ENCODE data around the gene TMUB2. TPM values are rescaled to one million over a fixed set of nuclear protein-coding genes. Genes with fewer than 3 reads are reported as not detected.

The TMUB2 gene
- total RNA-seq, 1 donor from 2014 or later, result 26.0 TPM

GRCh38 chr17:44176671-44177501 lies 9.9 kb upstream of the TMUB2 start:
- no peak for DNase-seq

DNA sequence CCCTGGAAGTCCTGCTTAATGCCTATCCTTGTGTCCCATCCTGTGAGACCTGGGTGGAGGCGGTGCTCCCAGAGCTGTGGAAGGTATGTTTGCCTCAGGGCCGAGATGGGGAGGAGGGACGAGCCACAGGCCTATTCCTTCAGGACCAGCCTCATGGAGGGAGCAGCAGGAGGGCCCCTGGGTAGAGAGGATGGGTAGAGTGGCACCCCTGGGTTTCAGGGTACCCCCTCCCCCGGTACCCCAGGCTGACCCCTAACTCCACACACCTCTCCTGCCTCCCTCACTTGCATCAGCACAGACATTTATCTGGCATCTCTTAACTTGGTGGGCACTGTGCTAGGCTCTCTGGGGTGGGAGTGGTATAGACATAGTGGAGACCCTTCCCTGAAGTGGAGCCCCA lies 9.1 kb upstream of the TMUB2 start:
- DNase-seq, result no peak

- DNase-seq, result no peak
Measured at GRCh38 chr17:44178133-44178532, 8.6 kb upstream of the TMUB2 start.

GRCh38 chr17:44183024-44183423 lies 3.7 kb upstream of the TMUB2 start:
- no peak for DNase-seq

DNA sequence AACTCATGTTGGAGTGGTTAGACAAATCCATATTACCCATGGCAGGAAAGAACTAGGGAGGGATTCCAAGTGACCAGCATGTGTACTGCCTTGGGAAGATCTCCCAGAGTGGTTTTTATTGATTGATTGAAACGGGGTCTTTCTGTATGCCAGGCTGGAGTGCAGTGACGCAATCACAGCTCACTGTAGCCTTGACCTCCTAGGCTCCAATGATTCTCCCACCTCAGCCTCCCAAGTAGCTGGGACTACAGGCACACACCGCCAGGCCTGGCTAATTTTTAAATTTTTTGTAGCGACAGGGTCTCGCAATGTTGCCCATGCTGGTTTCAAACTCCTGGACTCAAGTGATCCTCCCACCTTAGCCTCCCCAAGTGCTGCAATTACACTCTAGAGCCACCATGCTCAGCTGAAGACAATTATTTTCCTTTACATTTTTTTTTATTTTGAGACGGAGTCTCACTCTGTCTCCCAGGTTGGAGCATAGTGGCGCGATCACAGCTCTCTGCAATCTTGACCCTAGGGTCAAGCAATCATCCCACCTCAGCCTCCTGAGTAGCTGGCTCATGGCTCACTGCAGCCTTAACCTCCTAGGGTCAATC lies 2.5 kb upstream of the TMUB2 start:
- no peak for DNase-seq

- DNase-seq, result no peak
Measured at GRCh38 chr17:44187131-44187899, 543 bp downstream of the TMUB2 start.

DNA sequence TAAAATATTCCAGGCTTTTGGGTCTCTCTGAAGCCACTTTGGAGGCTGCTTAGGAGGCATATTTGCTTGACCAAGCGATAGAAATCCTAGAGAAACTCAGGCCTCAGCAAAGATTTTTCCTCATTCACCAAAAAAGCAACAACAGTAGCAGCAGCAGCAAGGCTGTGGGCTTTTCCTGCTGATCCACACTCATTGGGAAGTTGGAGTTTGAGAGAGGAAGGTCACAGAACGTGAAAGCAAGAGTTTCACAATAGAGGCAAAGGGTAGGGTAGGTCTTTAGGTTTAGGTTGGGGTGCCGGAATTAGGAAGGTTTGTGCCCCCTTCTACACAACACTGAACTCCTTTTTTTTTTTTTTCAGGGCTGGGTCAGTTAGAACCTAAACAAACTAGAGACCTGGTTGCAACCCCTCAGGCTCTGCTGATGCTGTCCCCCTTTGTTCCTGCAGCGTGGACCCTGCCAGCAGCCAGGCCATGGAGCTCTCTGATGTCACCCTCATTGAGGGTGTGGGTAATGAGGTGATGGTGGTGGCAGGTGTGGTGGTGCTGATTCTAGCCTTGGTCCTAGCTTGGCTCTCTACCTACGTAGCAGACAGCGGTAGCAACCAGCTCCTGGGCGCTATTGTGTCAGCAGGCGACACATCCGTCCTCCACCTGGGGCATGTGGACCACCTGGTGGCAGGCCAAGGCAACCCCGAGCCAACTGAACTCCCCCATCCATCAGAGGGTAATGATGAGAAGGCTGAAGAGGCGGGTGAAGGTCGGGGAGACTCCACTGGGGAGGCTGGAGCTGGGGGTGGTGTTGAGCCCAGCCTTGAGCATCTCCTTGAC lies 2.0 kb downstream of the TMUB2 start:
- DNase-seq, result no peak

DNA sequence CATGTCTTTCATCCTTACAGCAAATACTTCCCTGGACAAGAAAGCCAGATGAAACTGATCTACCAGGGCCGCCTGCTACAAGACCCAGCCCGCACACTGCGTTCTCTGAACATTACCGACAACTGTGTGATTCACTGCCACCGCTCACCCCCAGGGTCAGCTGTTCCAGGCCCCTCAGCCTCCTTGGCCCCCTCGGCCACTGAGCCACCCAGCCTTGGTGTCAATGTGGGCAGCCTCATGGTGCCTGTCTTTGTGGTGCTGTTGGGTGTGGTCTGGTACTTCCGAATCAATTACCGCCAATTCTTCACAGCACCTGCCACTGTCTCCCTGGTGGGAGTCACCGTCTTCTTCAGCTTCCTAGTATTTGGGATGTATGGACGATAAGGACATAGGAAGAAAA lies 3.7 kb downstream of the TMUB2 start:
- DNase-seq, result no peak

- no peak for DNase-seq
Measured at GRCh38 chr17:44191369-44191768, 4.6 kb downstream of the TMUB2 start.

- no peak for DNase-seq
Measured at GRCh38 chr17:44191941-44192496, 5.2 kb downstream of the TMUB2 start.

DNA sequence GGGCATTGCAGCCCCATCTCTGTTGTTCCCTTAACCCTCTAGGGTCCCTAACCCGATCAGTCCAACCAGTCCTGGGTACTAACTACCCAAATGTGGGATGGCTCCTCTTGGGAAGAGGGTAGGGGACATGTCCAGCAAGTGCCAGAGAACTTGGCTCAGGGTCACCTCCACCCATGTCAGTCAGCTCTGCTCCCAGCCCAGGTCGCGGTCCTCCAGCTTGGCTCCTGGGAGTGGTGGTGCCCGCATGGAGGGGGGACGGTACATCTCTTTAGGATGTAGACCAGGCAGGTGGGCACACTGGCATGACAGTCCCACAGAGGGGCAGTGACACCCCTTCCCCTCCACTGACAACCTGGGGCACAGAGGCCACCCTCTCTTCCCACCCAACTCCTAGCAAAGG lies 6.0 kb downstream of the TMUB2 start:
- DNase-seq, result no peak

- DNase-seq, result no peak
Measured at GRCh38 chr17:44193326-44194084, 6.7 kb downstream of the TMUB2 start.

GRCh38 chr17:44197107-44197506 lies 10.3 kb downstream of the TMUB2 start:
- DNase-seq, result no peak

DNA sequence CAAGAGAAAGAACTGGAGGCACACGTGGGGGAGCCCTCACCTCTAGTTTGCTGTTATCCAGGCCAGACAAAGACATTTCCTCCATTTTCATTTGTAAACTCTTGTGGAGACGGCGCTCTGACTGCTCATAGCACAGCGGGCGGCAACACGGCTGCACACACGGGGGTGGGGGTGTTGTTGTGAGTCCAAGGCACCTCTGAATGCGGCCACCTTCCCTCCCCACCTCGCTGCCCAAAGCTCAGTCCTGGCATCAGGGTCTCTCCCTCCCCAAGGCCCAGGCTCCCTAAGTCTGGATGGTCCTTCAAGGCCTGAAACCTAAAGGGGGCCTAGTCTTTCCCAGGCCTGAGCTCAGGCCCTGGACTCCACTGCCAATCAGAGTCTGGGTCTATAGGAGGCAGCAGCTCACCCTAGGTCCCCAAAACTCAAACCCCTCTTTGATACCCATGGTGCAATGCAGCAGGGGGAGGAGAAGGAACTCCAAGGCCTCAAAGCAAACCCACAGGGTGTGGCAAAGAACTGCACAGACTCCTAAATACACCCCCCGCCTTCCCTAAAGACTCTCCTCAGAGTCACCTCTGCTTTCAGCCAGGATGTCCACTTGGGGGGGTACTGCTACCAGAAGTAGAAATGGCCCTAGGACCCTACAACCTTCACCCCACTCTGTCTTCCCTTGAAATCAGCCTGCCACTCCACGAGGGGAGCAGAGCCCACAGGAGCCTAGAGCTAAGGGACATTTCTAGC lies 11.4 kb downstream of the TMUB2 start:
- DNase-seq, result peak; percentile 16

GRCh38 chr17:44198721-44199552 lies 12.2 kb downstream of the TMUB2 start:
- DNase-seq, result peak; percentile 15

GRCh38 chr17:44199553-44200477 lies 13.0 kb downstream of the TMUB2 start, which contains the start of gene ATXN7L3:
TSS of gene ATXN7L3 (minus strand) at chr17:44199884. CDS start at chr17:44198070, 1,814 bp downstream.
- DNase-seq, result peak; percentile 96

- DNase-seq, result no peak
Measured at GRCh38 chr17:44200478-44201155, 13.8 kb downstream of the TMUB2 start.

GRCh38 chr17:44202756-44203155 lies 16.0 kb downstream of the TMUB2 start:
- DNase-seq, result no peak
